Thoracic aorta (tissue), 2 donors: Measurements from ENCODE around the gene DCP1B. TPM values are rescaled to one million over a fixed set of nuclear protein-coding genes. Genes with fewer than 3 reads are reported as not detected.

Experiments used
- ATAC-seq: fragments of 150-250 bp; one replicate; pipeline ENCODE4 v1.8.0; 2017; ENCODE audit warnings: low read depth; ENCODE audit not compliant: insufficient number of reproducible peaks, low FRiP score
- DNase-seq: peaks from one replicate; pipeline ENCODE4 v3.0.0-alpha.2; 2020; ENCODE audit warnings: low spot score
- H3K27ac ChIP-seq, 2 donors: fragments of 200-600 bp; sonication (generic); 1 replicate in 1 of 2; 2 replicates in 1 of 2; pipeline ENCODE4 v1.5.1; 2016; ENCODE audit warnings: mild to moderate bottlenecking in 2 of 2, moderate library complexity in 2 of 2
- H3K27me3 ChIP-seq: fragments of 200-600 bp; sonication (generic); replicated peaks from 2 replicates; pipeline ENCODE4 v1.6.0; 2016; ENCODE audit warnings: mild to moderate bottlenecking; ENCODE audit not compliant: insufficient read depth
- H3K36me3 ChIP-seq: fragments of 200-600 bp; sonication (generic); one replicate; pipeline ENCODE4 v1.5.1; 2016
- H3K4me1 ChIP-seq, 2 donors: fragments of 200-600 bp; sonication (generic); 1 replicate in 1 of 2; 2 replicates in 1 of 2; pipeline versions ENCODE4 v1.5.1 to v1.6.0; 2016; ENCODE audit warnings: low read depth in 2 of 2, mild to moderate bottlenecking in 1 of 2; ENCODE audit not compliant: control insufficient read depth in 1 of 2
- H3K4me3 ChIP-seq: fragments of 200-600 bp; sonication (generic); 2 replicates; pipeline ENCODE4 v1.5.1; 2016; ENCODE audit warnings: mild to moderate bottlenecking
- H3K9me3 ChIP-seq: fragments of 200-600 bp; sonication (generic); 2 replicates; pipeline ENCODE4 v1.5.1; 2016
- CTCF ChIP-seq: fragments of 200-600 bp; sonication (generic); IDR thresholded peaks from one replicate; pipeline ENCODE4 v1.5.1; 2019; ENCODE audit warnings: antibody characterized with exemption
- total RNA-seq, 2 donors: library from RNA; depleted of rRNA; stranded (reverse); fragments of >200 nt; gene quantifications; one replicate each; pipeline versions ENCODE4 v1.1.0 to v1.2.3, GENCODE V29; 2016

The DCP1B gene
- total RNA-seq, 2 donors from 2014 or later: 16.6 to 19.5 TPM

GRCh38 chr12:1994429-1995143 lies 9.7 kb downstream of the DCP1B start:
- H3K9me3 ChIP-seq: no peaks in the 10 kb centered on the region
- H3K27ac ChIP-seq: peak overlapping the region in 1 of 2 donors; percentile 6
- no peak for ATAC-seq
- H3K36me3 ChIP-seq: peaks cover 3% of the 10 kb centered on the region
- peaks cover 5 to 9% of the 10 kb centered on the region in 2 donors for H3K4me1 ChIP-seq
- no peaks in the 10 kb centered on the region for H3K27me3 ChIP-seq
- no peak overlapping the region for H3K4me3 ChIP-seq
- no peak for TF ChIP-seq CTCF
- DNase-seq: no peak

GRCh38 chr12:1993871-1994371 lies 10.3 kb downstream of the DCP1B start:
- Histone ChIP-seq H3K27me3 (no peaks in the 10 kb centered on the region), H3K36me3 (peaks cover 5% of the 10 kb centered on the region), H3K4me3 (no peak overlapping the region), H3K4me1 (peaks cover 5 to 9% of the 10 kb centered on the region in 2 donors), H3K9me3 (no peaks in the 10 kb centered on the region), H3K27ac (peak overlapping the region in 1 of 2 donors; percentile 6)
- ATAC-seq: no peak
- TF ChIP-seq CTCF: no peak
- no peak for DNase-seq

- H3K4me3 ChIP-seq: no peak overlapping the region
- DNase-seq: no peak
- peaks cover 9% of the 10 kb centered on the region for H3K36me3 ChIP-seq
- no peaks in the 10 kb centered on the region for H3K9me3 ChIP-seq
- peaks cover 5 to 9% of the 10 kb centered on the region in 2 donors for H3K4me1 ChIP-seq
- ATAC-seq: peak; percentile 60
- H3K27me3 ChIP-seq: no peaks in the 10 kb centered on the region
- TF ChIP-seq CTCF: no peak
- H3K27ac ChIP-seq: peak overlapping the region in 1 of 2 donors; percentile 29
These were observed 10.9 kb downstream of the DCP1B start for GRCh38 chr12:1993341-1993740.

GRCh38 chr12:1992732-1993131 lies 11.5 kb downstream of the DCP1B start:
- H3K27me3 ChIP-seq: no peaks in the 10 kb centered on the region
- H3K4me1 ChIP-seq: peaks cover 5 to 9% of the 10 kb centered on the region in 2 donors
- no peaks in the 10 kb centered on the region for H3K9me3 ChIP-seq
- ATAC-seq: no peak
- H3K4me3 ChIP-seq: no peak overlapping the region
- H3K36me3 ChIP-seq: peaks cover 15% of the 10 kb centered on the region
- DNase-seq: no peak
- H3K27ac ChIP-seq: peak overlapping the region in 1 of 2 donors; percentile 29
- TF ChIP-seq CTCF: no peak

- no peak overlapping the region for H3K27ac ChIP-seq
- no peak for DNase-seq
- no peak for ATAC-seq
These were observed 15.1 kb downstream of the DCP1B start for GRCh38 chr12:1989111-1989510.

More at GRCh38 chr12:1989111-1989510, 15.1 kb downstream of the DCP1B start:
- TF ChIP-seq CTCF: no peak
- no peak overlapping the region for H3K4me3 ChIP-seq
- H3K36me3 ChIP-seq: peaks cover 23% of the 10 kb centered on the region
- peaks cover 10% of the 10 kb centered on the region for H3K9me3 ChIP-seq
- peaks cover 4 to 12% of the 10 kb centered on the region in 2 donors for H3K4me1 ChIP-seq
- no peaks in the 10 kb centered on the region for H3K27me3 ChIP-seq
